ENCODE data around the gene ARCN1. TPM values are rescaled to one million over a fixed set of nuclear protein-coding genes. Genes with fewer than 3 reads are reported as not detected.

ARCN1 gene
- total RNA-seq, 1 experiment from 2014 or later: 102 TPM

DNA sequence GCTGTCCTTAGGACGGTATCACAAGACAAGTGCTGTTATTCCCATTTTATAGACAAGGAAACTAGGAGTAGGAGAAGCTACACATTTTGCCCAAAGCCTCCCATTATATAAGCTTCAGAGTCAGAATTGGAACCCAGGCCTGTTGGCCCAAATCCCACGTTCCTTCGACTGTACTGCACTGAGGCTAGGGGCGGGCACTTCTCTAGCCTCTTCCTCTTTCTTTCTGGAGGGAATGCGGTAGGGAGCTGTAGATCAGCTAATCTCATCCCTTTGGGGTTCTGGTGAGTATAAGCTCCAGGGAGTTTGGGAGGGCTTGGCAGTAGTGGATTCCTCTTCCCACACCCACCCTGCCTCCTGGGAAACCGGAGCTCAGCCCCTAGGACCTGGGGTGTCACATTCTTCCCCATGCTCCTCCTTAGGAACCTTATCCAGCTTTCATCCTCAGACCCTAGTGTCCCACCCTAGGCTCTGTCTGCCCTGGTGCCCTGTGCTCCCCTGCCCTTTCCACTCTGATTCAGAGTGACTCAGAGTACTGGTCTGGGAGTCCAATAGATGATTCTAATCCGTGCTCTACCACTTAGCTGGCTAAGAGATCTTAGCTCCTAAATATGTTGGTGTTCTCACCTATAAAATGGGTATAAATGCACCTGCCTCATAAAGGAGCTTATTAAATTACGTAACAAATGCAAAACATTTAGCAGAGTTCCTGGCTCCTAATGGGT lies 64.5 kb downstream of the ARCN1 start:
- no peak for DNase-seq (ENCODE audit: low spot score)

DNA sequence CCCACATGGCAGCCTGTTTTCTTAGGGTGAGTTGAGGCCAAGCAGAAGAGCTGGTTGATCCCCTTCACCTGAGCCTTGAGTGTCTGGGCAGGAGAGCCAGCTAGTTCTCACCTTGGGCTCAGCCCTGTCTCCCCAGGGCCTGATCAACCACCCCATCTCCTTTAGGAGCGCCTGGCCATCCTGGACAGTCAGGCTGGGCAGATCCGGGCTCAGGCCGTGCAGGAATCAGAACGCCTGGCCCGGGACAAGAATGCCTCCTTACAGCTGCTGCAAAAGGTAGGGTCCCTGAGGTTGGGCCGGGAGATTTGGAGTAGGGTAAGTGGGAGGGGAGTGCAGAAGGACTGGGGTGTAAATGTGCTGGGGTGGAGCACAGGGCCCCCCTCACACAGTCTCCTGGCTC lies 66.5 kb downstream of the ARCN1 start:
- DNase-seq (ENCODE audit: low spot score): no peak

DNA sequence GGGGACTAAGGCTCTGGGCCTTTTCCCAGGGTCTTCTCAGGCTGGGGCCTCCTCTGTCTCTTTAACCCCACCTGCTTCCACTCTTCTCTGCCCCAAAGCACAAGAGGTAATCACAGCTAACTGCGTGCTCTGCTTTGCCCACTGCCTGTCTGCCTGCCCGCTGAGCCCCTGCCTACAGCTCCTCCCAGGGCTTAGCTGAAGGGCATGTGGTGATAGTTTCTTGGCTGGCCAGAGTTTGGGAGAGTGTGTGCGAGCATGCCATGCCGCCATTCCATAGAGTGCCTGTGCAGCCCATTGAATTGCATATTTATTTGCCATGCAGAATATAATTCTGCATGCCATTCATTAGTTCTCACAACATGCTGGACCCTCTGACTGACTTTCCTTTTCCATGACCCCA lies 67.7 kb downstream of the ARCN1 start:
- no peak for DNase-seq (ENCODE audit: low spot score)

DNA sequence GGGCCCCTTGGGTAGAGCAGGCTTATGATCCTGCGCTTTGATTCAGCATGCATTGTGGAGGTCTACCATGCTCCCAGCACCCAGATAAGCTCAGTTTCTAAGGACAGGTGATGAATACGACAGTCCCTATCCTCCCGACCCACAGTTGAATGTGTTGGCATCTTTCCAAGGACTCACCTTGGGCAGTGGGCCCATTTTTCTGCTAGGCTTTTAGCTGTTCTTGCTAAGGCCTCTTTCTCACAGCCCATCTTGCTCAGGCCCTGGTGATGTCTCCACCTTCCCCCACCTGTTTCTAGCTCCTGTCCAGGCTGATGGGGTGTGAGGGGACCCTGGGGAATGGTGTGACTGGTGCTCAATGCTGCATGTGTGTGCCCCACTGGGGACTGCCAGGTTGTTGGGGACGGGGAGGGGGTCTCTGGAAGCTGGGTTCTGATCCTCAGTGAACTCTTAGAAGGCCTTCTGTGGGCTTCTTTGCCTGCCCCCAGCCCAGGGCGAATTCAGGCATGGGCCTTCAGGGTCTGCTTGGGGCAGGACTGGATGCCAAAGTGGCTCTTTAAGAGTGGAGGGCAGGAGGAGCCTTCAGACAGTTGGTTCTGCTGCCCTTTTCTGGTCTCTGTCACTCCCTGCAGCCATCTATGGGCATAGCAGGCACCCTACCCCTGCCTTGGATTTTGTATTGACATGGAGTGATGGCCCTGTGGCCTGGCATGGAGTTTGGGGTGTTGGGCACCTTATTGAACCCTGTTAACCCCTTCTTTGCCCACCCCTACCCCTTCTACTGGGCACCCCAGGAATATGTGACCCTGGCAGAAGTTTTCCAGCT lies 68.3 kb downstream of the ARCN1 start:
- DNase-seq (ENCODE audit: low spot score): no peak

DNA sequence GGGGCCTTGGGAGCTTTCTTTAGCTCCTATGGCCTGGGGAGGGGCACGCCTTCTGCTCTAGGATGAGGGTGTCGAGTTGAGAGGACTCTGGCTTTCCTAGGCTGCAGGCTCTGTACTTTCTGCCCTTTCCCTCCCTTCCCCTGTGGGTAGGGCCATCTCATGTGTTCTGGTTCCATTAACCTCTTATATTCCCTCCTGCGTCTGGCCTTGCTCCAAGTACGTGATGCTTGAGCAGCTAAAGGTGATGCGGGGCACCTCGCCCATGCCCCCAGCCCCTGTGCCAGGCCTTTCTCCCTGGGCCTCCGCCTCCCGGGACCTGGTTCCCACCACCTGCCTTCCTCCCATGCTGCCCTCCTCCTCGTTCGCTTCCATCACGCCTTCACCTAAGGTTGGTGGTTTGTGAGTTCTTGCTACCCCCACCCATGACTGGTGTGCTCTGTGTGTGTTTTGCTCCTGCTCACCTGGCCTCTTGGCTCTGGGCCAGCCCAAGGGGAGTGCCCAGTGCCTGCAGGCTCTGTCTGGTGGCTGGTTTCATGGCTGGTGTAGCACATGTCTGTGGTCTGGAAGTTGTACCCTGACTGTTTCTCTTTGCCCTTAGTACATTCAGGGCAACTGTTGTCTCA lies 69.3 kb downstream of the ARCN1 start:
- DNase-seq (ENCODE audit: low spot score): no peak

DNA sequence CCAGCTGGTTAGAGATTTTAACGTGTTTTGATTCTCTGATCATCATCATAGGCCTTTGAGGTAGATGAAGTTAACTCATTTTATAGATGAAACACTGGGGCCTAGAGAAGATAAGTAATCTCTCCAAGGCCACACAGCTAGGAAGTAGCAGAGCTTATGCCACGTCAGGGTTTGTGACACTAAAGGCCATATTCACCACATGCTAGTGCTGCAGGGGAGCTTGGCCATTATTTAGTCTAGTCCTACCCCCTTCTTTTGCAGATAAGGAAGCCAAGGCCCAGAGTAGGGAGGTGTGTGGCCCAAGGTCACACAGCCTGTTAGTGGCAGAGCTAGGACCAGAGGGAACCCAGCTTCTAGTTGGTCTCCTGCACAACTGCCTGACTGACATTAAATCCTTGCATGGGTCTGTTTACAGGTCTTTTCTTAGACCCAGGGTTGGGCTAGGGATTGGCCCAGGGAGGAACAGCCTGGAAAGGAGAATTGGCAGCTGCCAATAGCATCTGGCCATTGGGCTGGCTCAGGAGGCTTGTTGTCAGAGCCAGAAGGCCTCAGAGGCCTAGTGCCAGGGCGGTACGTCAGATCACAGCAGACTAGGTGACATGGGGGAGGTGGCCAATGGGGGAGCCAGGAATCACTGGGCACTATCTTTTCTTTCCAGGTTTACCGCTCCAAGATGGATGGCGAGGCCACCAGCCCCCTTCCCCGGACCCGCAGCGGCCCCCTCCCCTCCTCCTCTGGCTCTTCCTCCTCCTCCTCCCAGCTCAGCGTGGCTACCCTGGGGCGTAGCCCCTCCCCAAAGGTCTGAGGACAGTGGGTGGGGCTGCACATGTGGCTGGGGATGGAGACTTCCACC lies 71.2 kb downstream of the ARCN1 start:
- no peak for DNase-seq (ENCODE audit: low spot score)

DNA sequence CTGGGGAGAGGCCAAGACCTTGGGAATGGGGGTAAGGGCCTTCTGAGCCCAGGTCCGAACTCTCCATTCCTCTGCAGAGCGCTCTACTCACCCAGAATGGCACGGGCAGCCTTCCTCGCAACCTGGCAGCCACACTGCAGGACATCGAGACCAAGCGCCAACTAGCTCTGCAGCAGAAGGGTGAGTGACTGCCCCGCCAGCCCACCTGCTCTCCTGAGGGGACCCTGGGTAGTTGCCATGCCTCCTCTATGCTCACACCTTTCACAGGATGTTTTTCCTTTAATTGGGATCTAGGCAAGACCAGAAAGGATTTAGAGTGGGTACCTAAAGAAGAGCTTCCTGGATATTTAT lies 71.8 kb downstream of the ARCN1 start:
- DNase-seq (ENCODE audit: low spot score): no peak

DNA sequence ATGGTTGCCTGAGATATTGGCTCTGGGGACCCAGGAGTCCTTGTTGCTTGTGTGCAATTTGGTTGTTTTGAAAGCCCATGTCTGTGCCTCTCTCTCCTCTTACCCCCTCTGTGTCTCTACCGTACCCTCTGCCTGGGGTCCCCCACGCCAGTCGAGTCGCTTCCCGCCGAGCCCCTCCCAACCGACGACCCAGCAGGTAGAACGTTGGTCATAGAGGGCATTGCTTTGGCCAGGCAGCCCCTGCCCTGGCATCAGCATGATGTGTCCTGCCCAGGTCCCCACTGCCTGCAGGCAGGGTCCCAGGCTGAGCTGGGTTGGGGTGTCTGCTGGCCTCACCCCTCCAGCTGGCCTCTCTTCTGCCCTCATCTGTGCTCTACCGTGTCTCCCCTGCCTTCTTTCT lies 72.3 kb downstream of the ARCN1 start:
- DNase-seq (ENCODE audit: low spot score): no peak

DNA sequence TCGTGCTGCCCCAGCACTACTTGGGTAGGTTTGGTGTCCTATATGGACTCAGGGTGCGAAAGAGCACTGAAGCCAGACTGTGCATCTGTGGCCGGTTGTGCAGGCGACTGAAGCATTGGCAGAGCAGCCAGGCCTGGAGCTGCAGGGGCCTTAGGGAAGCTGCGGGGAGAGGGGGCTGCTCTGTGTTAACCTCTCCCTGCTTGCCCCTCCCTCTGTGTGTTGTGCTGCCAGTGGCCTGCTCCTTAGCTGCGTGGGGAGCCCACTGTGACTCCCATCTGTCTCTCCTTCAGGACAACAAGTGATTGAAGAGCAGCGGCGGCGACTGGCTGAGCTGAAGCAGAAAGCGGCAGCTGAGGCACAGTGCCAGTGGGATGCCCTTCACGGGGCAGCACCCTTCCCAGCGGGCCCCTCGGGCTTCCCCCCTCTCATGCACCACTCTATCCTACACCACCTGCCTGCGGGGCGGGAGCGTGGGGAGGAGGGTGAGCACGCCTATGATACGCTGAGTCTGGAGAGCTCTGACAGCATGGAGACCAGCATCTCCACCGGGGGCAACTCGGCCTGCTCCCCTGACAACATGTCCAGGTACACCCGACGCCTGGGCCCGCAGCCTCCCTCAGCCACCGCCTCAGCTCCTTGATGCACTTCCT lies 73.0 kb downstream of the ARCN1 start:
- no peak for DNase-seq (ENCODE audit: low spot score)

DNA sequence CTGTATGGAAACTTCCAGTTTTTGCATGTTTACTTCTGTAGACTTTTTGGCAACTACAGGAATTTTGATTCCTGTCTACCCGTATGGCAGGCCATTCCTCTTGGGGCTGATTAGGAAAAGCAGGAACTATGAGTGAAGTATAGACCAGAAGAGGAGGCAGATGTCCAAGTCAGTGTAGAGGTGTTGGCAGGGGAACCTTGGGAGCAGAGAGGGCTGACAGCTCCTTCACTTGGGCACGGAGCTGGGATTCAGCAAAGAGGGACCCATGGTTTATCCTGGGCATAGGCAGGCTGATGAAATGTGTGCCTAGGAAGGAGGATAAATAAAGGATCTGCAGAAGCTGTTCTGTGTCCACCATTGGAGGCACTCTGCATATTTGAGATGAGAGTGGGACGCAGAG lies 74.2 kb downstream of the ARCN1 start:
- DNase-seq (ENCODE audit: low spot score): no peak

DNA sequence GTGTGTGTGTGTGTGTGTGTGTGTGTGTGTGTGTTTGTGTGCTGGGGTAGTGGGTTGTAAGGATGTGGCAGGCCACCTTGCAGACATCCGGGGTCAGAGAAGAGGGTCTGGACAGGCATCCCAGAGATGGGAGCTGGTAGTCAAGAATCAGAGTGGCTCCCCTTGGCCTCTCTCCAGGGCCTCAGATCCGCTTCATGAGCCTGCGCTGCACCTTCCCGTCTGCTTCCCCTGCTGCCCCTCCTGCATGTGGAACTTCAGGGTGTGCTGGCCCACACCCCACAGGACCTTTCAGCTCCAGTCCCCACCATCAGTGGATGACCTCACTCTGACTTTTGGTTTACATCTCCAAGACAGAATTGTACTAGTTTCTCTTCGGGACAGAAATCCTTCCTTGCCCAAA lies 76.1 kb downstream of the ARCN1 start:
- DNase-seq (ENCODE audit: low spot score): no peak

DNA sequence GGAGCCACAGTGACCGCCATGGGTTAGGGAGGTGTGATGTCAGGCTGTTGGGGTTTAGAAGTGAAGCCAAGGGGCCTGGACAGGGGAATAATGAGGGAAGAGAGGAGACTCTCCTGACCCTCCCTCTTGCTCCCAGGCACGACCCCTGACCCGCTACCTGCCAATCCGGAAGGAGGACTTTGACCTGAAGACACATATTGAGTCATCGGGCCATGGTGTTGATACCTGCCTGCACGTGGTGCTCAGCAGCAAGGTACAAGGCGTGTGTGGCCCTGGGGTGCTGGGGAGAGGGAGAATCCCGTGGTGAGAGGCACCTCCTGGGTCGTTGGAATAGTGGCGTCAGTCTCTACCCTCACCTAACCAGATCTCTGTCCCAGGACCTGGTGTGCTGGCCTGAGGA lies 77.7 kb downstream of the ARCN1 start:
- DNase-seq (ENCODE audit: low spot score): no peak

DNA sequence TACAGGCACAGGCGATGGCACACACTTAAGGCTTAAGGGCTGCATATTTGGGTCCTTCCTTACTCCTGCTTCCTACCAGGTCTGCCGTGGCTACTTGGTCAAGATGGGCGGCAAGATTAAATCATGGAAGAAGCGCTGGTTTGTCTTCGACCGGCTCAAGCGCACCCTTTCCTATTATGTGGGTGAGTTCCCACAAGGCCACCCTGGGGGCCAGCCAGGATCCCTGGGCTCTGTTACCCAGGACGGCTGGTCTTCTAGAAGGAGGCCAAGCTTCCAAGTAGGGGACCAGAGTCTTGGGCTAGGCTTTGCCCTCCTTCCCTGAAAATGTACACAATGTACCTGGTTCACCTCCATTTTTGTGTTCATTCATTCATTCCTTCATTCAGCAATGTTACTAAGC lies 78.2 kb downstream of the ARCN1 start:
- DNase-seq (ENCODE audit: low spot score): no peak

DNA sequence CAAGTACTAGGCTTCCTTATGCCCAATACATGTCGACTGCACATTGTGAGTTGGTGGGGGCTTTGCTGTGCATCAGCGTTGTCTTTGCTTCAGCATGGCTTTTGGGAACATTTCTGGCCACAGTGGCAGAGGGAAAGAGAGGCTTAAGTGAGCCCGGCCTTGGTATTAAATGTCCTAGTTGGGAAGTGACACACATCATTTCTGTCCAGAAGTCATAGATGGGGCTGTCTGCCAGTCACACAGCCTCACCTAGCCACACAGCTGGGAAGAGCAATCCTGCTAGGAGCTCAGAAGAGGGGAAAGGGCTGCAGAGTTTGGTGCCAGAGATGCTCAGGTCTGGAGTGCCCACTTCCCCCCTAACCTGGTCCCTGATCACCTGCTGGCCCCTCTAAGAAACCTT lies 79.6 kb downstream of the ARCN1 start:
- DNase-seq (ENCODE audit: low spot score): no peak

Other genes with a start within 250 kb of the ARCN1 start
- gene CD3D, start 229.7 kb upstream of the ARCN1 start, total RNA-seq (2014; rRNA removed; shearing (Covaris generic)): not detected in 2 replicates
- gene CD3G, start 228.1 kb upstream of the ARCN1 start, total RNA-seq (2014; rRNA removed; shearing (Covaris generic)): not detected in 2 replicates
- 24.8 and 25.4 TPM in 2 replicates for gene UBE4A, start 212.8 kb upstream of the ARCN1 start, total RNA-seq (2014; rRNA removed; shearing (Covaris generic))
- gene ATP5MG, start 170.8 kb upstream of the ARCN1 start, total RNA-seq (2014; rRNA removed; shearing (Covaris generic)): 49.2 and 49.7 TPM in 2 replicates
- gene KMT2A, start 135.9 kb upstream of the ARCN1 start, total RNA-seq (2014; rRNA removed; shearing (Covaris generic)): 15.2 and 19.1 TPM in 2 replicates
- gene TTC36, start 44.9 kb upstream of the ARCN1 start, total RNA-seq (2014; rRNA removed; shearing (Covaris generic)): not detected in 2 replicates
- gene TMEM25, start 41.2 kb upstream of the ARCN1 start, total RNA-seq (2014; rRNA removed; shearing (Covaris generic)): 0.24 and 1.3 TPM in 2 replicates
- gene IFT46, start 6.5 kb upstream of the ARCN1 start, total RNA-seq (2014; rRNA removed; shearing (Covaris generic)): 34.6 and 40.5 TPM in 2 replicates
- 87.1 and 101 TPM in 2 replicates for gene PHLDB1, start 35.2 kb downstream of the ARCN1 start, total RNA-seq (2014; rRNA removed; shearing (Covaris generic))
- 0.05 TPM in 1 of 2 replicates, not detected in the other for gene TREH, start 107.2 kb downstream of the ARCN1 start, total RNA-seq (2014; rRNA removed; shearing (Covaris generic))
- 40.1 and 46.7 TPM in 2 replicates for gene DDX6, start 218.8 kb downstream of the ARCN1 start, total RNA-seq (2014; rRNA removed; shearing (Covaris generic))

Data from A172 (cell line).